GM10248 (cell line): ENCODE results near the gene CCDC171.

Experiments used
- CTCF ChIA-PET: fragments of 300-600 bp; sonication (Branson Sonifier 250); formaldehyde crosslinking; extraction: SDS; loops from one replicate; lab custom pipeline; 2021; ENCODE audit warnings: antibody characterized with exemption; lab: Yijun Ruan, JAX
- POLR2A ChIA-PET: fragments of 350-650 bp; sonication (Branson Sonifier 250); formaldehyde crosslinking; extraction: SDS; loops from one replicate; lab custom pipeline; 2020; ENCODE audit warnings: antibody characterized with exemption; lab: Yijun Ruan, JAX
- DNase-seq: peaks from one replicate; pipeline ENCODE4 v3.0.0; 2012; ENCODE audit errors: extremely low spot score
- TF ChIP-seq, protein P1 (sequence below): IDR thresholded peaks from 2 replicates; pipeline ENCODE4 v1.5.1; 2012; ENCODE audit warnings: mild to moderate bottlenecking, low read depth; ENCODE audit errors: extremely low read depth, missing control alignments, control extremely low read depth

Gene CCDC171

DNA sequence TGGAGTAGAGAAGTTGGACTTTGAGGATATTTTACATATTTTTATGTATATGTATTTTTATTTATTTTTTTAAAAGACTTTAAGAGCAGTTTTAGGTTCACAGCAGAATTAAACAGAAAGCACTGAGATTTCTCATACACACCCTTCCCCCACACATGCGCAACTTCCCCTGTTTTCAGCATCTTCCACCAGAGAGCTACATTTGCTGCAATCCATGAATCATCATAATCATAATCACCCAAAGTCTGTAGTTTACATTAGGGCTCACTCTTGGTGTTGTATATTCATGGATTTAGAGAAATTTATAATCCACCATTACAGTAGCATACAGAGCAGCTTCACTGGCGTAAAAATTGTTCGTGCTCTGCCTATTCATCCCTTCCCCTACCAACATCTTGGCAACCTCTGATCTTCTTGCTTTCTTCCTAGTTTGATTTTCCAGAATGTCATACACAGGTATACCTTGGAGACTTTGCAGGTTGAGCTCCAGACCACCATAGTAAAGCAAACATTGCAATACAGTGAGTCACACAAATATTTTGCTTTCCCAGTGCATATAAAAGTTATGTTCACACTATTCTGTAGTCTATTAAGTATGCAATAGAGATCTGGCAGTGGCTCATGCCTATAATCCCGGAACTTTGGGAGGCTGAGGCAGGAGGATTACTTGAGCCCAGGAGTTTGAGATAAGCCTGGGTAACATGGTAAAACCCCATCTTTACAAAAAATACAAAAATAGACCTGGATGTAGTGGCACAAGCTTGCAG lies 9.6 kb upstream of the CCDC171 start:
- no peak for DNase-seq
- TF ChIP-seq, protein P1, sequence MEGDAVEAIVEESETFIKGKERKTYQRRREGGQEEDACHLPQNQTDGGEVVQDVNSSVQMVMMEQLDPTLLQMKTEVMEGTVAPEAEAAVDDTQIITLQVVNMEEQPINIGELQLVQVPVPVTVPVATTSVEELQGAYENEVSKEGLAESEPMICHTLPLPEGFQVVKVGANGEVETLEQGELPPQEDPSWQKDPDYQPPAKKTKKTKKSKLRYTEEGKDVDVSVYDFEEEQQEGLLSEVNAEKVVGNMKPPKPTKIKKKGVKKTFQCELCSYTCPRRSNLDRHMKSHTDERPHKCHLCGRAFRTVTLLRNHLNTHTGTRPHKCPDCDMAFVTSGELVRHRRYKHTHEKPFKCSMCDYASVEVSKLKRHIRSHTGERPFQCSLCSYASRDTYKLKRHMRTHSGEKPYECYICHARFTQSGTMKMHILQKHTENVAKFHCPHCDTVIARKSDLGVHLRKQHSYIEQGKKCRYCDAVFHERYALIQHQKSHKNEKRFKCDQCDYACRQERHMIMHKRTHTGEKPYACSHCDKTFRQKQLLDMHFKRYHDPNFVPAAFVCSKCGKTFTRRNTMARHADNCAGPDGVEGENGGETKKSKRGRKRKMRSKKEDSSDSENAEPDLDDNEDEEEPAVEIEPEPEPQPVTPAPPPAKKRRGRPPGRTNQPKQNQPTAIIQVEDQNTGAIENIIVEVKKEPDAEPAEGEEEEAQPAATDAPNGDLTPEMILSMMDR: no peak
- POLR2A ChIA-PET: no interaction called here
- CTCF ChIA-PET: interaction anchor here (1.7 to 4.2 kb wide), 2 partner anchors 9 kb away, joined by 5 to 27 read pairs; partner anchors contain the start of gene CCDC171

DNA sequence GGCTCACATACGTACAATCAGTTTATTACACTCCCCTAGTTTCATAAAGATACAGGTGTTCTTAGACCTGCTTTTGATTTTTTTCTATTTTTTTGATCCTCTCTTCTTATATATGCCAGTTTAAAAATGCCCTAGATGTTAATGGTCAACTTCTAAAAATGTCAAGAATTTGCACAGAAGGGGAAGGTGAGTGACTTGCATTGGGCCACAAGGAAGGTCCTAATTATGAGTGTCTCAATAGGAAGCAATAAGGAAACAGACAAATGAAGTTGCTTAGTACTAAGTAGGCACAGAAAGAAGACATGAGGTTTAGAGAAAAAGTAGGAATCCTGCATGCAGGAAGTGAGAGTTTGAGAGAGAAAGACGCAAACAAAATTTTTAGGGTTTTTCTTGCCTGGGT lies 3.2 kb upstream of the CCDC171 start:
- DNase-seq: no peak
- TF ChIP-seq, protein P1: no peak
- POLR2A ChIA-PET: no interaction called here
- CTCF ChIA-PET: interaction anchor here (0.8 to 2.0 kb wide), 2 partner anchors 9 to 337 kb away, joined by 3 to 11 read pairs; no protein-coding TSS in a partner anchor

DNA sequence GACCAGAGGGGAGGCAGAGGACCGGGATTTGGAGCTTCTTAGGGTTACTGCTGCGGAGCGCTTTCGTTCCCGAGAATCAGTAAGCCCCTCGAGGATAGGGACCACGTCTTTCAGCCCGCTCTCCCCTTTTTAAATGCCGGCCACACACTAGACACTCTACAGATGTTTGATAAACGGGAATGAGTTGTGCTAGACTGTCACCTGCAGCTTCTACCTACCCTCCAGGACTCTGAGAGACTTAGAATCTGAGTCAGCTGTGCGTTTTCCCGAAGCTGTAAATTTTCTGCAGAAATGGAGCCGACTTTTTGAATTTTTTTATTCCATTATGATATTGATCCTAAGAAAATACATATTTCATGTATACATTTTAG lies 670 bp downstream of the CCDC171 start:
- ChIA-PET CTCF (interaction anchor here (0.9 to 2.5 kb wide), 12 partner anchors 9 to 341 kb away, joined by 3 to 10 read pairs (median 4); partner anchors contain the start of gene PSIP1), POLR2A (interaction anchor here (1.9 kb wide), 1 partner anchor 42 kb away, joined by 5 read pairs; the partner anchor contains the start of gene PSIP1)
- TF ChIP-seq, protein P1: no peak
- no peak for DNase-seq

DNA sequence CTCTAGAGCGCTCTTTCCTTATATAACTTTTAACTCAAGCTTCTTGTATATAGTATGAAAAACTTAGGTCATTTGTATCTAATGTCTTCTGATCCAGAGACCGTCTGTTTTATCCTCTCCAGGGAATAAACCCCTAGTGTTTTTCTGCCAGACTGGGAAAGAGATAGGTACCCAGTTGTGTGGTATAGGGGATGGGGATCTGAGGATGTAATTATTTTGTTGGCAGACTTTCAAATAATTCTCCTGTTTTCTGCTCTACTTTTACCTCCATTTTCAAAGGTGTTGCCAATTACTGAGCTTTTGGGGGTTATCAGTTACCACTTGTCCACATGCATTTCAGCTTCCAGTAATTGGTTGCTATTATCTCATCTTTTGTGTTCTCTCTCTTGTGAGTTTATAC lies 17.9 kb downstream of the CCDC171 start:
- TF ChIP-seq, protein P1: no peak
- ChIA-PET CTCF (interaction anchor here (0.9 to 1.3 kb wide), 2 partner anchors 10 to 18 kb away, joined by 4 to 5 read pairs; partner anchors contain the start of gene CCDC171), POLR2A (no interaction called here)
- DNase-seq: no peak

DNA sequence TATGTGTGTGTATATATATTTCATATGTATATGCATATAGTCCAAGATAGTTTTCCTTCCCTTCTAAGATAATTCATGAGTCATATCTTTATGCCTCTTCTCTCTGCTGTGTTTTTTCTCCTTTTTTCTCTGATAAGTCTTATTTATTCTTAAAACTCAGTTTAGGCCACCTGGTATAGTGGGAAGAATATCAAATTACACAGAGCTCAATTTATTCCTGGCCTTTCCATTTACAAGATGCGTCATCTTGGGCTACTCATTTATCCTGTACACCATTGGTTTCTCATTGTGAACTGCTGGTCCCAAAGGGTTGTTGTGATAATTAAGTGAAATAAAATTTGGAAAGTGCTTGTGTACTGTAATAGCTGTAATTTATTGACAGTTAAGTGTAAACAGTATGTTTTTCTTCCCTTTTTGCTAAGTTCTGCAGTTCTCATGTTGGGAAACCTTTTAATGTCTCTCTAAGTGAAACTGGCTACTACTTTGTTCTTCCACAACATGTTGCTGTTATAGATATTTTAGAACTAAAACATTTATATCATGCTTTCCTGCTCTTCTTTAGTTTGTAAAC lies 19.4 kb downstream of the CCDC171 start:
- no peak for DNase-seq
- CTCF ChIA-PET: interaction anchor here (0.7 to 1.2 kb wide), 2 partner anchors 10 to 19 kb away, joined by 3 read pairs; partner anchors contain the start of gene CCDC171
- TF ChIP-seq, protein P1: no peak
- POLR2A ChIA-PET: no interaction called here

DNA sequence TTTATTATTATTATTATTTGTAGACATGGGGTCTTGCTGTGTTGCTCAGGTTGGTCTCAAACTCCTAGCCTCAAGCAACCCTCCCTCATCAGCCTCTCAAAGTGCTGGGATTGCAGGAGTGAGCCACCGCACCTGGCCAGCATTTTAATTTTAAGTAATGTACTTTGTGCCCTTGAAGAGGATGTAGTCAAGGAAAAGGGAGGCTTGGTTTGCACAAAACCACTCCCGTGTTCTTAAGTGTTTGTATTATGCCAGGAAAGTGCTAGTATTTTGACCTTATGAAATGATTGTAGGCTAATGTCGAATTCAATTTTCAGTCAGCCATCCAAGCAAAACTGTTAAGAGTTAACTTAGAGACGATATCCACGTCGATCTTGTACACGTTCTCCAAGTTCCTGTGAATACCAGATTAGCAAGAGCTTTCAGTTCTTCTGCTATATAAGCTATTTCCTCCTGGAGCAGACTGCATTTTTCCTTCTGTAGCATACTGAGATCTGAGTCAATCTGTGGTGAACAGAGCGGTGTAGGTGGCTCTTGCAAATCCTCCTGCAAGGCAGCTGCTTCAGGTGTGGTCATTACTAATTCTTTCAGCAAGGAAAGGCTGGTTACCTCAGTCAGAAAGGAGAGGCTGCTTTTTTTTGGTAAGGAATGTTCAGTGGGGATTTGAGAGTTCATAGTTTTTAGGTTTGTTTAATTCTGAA lies 23.7 kb downstream of the CCDC171 start:
- ChIA-PET POLR2A (no interaction called here), CTCF (interaction anchor here (0.8 to 1.5 kb wide), 4 partner anchors 11 to 378 kb away, joined by 3 read pairs; partner anchors contain the start of gene CCDC171)
- TF ChIP-seq, protein P1: no peak
- DNase-seq: no peak
